MM.1S (cell line): ENCODE data around the gene FLRT2.

Experiments
- EZH2 ChIP-seq: fragments of 300-600 bp; sonication (generic); optimal IDR thresholded peaks from 2 replicates; pipeline ENCODE3; 2017; ENCODE audit warnings: low read depth, mild to moderate bottlenecking, antibody characterized with exemption, low read length, mixed read lengths
- EZH2phosphoT487 ChIP-seq: fragments of 300-600 bp; sonication (generic); IDR thresholded peaks from 2 replicates; pipeline ENCODE4 v1.6.1; 2018; ENCODE audit warnings: antibody characterized with exemption, low read length
- TF ChIP-seq, protein P1 (sequence below): fragments of 300-600 bp; sonication (generic); IDR thresholded peaks from 2 replicates; pipeline ENCODE4 v1.5.1; 2016; ENCODE audit warnings: antibody characterized with exemption, low read length, mixed read lengths

DNA sequence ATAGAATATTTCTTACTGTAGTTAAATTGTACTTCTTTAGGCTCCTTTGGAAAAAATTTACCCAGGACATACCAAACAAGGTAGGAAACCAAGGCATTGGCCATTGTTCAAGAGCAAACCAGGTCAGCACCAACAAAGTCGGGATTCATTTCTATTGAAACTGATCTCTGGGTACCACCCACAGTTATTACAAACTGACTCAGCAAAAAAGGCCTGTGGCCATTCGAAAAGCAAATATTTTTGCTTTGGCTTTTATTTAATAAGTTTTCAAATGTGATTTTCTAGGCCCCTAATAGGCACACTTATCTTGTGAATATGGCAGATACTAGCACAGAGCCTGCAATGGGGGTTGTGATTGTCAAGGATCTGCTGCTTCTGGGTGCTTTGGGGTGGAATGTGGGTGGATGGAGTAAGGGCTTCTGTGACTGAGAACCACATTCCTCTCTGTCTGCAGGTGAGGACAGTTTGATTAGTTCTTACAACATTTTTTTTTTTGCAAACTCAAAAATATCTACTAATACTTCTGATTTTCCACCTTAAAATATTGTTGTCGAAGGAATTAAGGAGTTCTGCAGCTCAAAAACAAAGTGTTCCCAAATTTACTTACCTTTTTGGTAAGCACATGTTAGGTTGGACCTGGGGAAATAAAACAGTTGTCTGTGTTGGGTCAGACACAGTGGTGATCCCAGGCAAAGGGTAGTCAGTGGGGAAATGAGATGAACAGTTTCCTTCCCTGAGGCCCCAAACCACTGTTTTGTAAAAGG is 45.1 kb downstream of the FLRT2 start:
- no peak for TF ChIP-seq EZH2
- TF ChIP-seq, protein P1, sequence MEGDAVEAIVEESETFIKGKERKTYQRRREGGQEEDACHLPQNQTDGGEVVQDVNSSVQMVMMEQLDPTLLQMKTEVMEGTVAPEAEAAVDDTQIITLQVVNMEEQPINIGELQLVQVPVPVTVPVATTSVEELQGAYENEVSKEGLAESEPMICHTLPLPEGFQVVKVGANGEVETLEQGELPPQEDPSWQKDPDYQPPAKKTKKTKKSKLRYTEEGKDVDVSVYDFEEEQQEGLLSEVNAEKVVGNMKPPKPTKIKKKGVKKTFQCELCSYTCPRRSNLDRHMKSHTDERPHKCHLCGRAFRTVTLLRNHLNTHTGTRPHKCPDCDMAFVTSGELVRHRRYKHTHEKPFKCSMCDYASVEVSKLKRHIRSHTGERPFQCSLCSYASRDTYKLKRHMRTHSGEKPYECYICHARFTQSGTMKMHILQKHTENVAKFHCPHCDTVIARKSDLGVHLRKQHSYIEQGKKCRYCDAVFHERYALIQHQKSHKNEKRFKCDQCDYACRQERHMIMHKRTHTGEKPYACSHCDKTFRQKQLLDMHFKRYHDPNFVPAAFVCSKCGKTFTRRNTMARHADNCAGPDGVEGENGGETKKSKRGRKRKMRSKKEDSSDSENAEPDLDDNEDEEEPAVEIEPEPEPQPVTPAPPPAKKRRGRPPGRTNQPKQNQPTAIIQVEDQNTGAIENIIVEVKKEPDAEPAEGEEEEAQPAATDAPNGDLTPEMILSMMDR, result no peak
- no peak for TF ChIP-seq EZH2phosphoT487
